Upper lobe of left lung (tissue), 4 donors: ENCODE data around the gene SPNS1.

Experiments
- EP300 ChIP-seq, 4 donors: sonication (generic); formaldehyde crosslinking; IDR thresholded peaks; one replicate each; pipeline ENCODE4 v1.5.1; 2017; ENCODE audit warnings: antibody characterized with exemption in 4 of 4, control low read depth in 2 of 4
- POLR2A ChIP-seq, 4 donors: fragments of 450-650 bp; IDR thresholded peaks; one replicate each; pipeline ENCODE4 v1.5.1; 2016 to 2017; ENCODE audit warnings: antibody characterized with exemption in 4 of 4, mild to moderate bottlenecking in 2 of 4
- POLR2AphosphoS5 ChIP-seq, 2 donors: sonication (generic); formaldehyde crosslinking; IDR thresholded peaks; one replicate each; pipeline ENCODE4 v1.5.1; 2017; ENCODE audit warnings: antibody characterized with exemption in 2 of 2
- TF ChIP-seq, protein P1 (sequence below), 6 experiments: fragments of 450-650 bp in 4 of 6; fragments of 200-600 bp in 2 of 6; sonication (generic) in 2 of 6; IDR thresholded peaks; one replicate each; pipeline ENCODE4 v1.5.1; 2016 to 2019; ENCODE audit warnings: antibody characterized with exemption in 6 of 6

DNA sequence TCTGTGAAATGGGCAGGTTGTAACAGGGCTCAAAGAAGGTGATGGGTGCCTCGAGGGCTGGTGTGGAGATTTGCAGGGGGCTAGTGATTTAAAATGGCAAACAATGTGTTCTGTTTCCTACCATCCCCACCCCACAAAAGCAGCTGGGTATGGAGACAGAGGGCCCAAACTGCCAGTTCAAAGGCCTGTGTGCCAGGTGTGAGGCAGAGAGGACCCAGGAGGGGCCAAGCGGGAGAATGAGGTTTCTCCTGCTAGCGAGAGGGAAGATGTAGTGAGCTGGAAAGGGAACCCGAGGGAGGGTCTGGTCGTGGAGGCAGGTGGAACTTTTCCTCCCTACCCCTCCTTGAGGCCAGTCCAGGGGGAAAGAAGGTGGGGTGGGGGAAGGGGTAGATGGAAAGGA is 49.7 kb downstream of the SPNS1 start:
- TF ChIP-seq EP300 (IDR thresholded peaks at IDR 0.05) (no peak), POLR2A (IDR thresholded peaks at IDR 0.05) (no peak), POLR2AphosphoS5 (IDR thresholded peaks at IDR 0.05) (no peak)
- TF ChIP-seq, protein P1, sequence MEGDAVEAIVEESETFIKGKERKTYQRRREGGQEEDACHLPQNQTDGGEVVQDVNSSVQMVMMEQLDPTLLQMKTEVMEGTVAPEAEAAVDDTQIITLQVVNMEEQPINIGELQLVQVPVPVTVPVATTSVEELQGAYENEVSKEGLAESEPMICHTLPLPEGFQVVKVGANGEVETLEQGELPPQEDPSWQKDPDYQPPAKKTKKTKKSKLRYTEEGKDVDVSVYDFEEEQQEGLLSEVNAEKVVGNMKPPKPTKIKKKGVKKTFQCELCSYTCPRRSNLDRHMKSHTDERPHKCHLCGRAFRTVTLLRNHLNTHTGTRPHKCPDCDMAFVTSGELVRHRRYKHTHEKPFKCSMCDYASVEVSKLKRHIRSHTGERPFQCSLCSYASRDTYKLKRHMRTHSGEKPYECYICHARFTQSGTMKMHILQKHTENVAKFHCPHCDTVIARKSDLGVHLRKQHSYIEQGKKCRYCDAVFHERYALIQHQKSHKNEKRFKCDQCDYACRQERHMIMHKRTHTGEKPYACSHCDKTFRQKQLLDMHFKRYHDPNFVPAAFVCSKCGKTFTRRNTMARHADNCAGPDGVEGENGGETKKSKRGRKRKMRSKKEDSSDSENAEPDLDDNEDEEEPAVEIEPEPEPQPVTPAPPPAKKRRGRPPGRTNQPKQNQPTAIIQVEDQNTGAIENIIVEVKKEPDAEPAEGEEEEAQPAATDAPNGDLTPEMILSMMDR (IDR thresholded peaks at IDR 0.05), result no peak
